Liver (tissue), 9 donors: ENCODE results near the gene SLC16A6. TPM values are rescaled to one million over a fixed set of nuclear protein-coding genes. Genes with fewer than 3 reads are reported as not detected.
"Not testable (repeated sequence)": the region's sequence is repeated elsewhere in the genome, so short reads cannot be mapped to it uniquely, and the experiment has no call there.

Experiments used
- DNase-seq: peaks from one replicate; pipeline ENCODE4 v3.0.0-alpha.2; 2017; ENCODE audit warnings: low spot score
- H3K27ac ChIP-seq, 2 donors: one replicate each; pipeline ENCODE4 v1.7.0; 2013; ENCODE audit warnings: inconsistent platforms in 2 of 2, low read length in 2 of 2, control low read depth in 1 of 2, low read depth in 1 of 2, mild to moderate bottlenecking in 1 of 2
- H3K27me3 ChIP-seq, 4 donors: one replicate each; pipeline versions ENCODE4 v1.6.1 to v1.7.0; 2013; ENCODE audit warnings: low read length in 3 of 4, inconsistent platforms in 1 of 4, mild to moderate bottlenecking in 1 of 4, moderate library complexity in 1 of 4; ENCODE audit not compliant: control insufficient read depth in 4 of 4, insufficient read depth in 4 of 4
- H3K36me3 ChIP-seq, 4 donors: one replicate each; pipeline versions ENCODE4 v1.6.1 to v1.7.0; 2013; ENCODE audit warnings: low read length in 3 of 4, mild to moderate bottlenecking in 3 of 4, low read depth in 1 of 4, moderate library complexity in 1 of 4; ENCODE audit not compliant: control insufficient read depth in 4 of 4, insufficient read depth in 3 of 4
- H3K4me1 ChIP-seq, 4 donors: one replicate each; pipeline versions ENCODE4 v1.6.1 to v1.7.0; 2013; ENCODE audit warnings: low read length in 3 of 4, mild to moderate bottlenecking in 3 of 4, moderate library complexity in 1 of 4; ENCODE audit not compliant: control insufficient read depth in 4 of 4, insufficient read depth in 4 of 4
- H3K4me3 ChIP-seq, 3 donors: one replicate each; pipeline versions ENCODE4 v1.6.1 to v1.7.0; 2013; ENCODE audit warnings: low read length in 3 of 3, control low read depth in 1 of 3, low read depth in 1 of 3, mild to moderate bottlenecking in 1 of 3
- H3K9ac ChIP-seq, 2 donors: one replicate each; pipeline ENCODE4 v1.7.0; 2013; ENCODE audit warnings: low read length in 2 of 2, mild to moderate bottlenecking in 2 of 2, moderate library complexity in 2 of 2, control low read depth in 1 of 2, low read depth in 1 of 2
- H3K9me3 ChIP-seq, 4 donors: one replicate each; pipeline versions ENCODE4 v1.6.1 to v1.7.0; 2013; ENCODE audit warnings: low read length in 3 of 4; ENCODE audit not compliant: control insufficient read depth in 4 of 4
- ATF3 ChIP-seq: IDR thresholded peaks from 2 replicates; pipeline ENCODE4 v1.6.1; 2016; ENCODE audit warnings: antibody characterized with exemption
- EGR1 ChIP-seq, 2 donors: IDR thresholded peaks; 2 replicates each; pipeline ENCODE4 v1.6.1; 2016 to 2018; ENCODE audit warnings: antibody characterized with exemption in 2 of 2, low read depth in 2 of 2
- FOXA1 ChIP-seq: IDR thresholded peaks from 2 replicates; pipeline ENCODE4 v1.6.1; 2016; ENCODE audit warnings: antibody characterized with exemption
- FOXA2 ChIP-seq: IDR thresholded peaks from 2 replicates; pipeline ENCODE4 v1.6.1; 2016; ENCODE audit warnings: antibody characterized with exemption
- GABPA ChIP-seq, 2 donors: IDR thresholded peaks in 1 of 2; conservative IDR thresholded peaks in 1 of 2; 2 replicates each; pipeline ENCODE4 v1.6.1; 2016; ENCODE audit warnings: antibody characterized with exemption in 2 of 2, mild to moderate bottlenecking in 1 of 2, moderate library complexity in 1 of 2
- HNF4A ChIP-seq, 2 donors: conservative IDR thresholded peaks; 2 replicates each; pipeline ENCODE4 v1.6.1; 2016; ENCODE audit warnings: antibody characterized with exemption in 2 of 2, mild to moderate bottlenecking in 2 of 2
- HNF4G ChIP-seq: IDR thresholded peaks from 2 replicates; pipeline ENCODE4 v1.6.1; 2016; ENCODE audit warnings: antibody characterized with exemption
- JUND ChIP-seq, 2 donors: IDR thresholded peaks; 2 replicates each; pipeline ENCODE4 v1.6.1; 2016; ENCODE audit warnings: antibody characterized with exemption in 2 of 2
- MAX ChIP-seq: IDR thresholded peaks from 2 replicates; pipeline ENCODE4 v1.6.1; 2016; ENCODE audit warnings: antibody characterized with exemption
- NR2F2 ChIP-seq: IDR thresholded peaks from 2 replicates; pipeline ENCODE4 v1.6.1; 2016; ENCODE audit warnings: antibody characterized with exemption
- RAD21 ChIP-seq, 2 donors: IDR thresholded peaks; 2 replicates each; pipeline ENCODE4 v1.6.1; 2016; ENCODE audit warnings: antibody characterized with exemption in 2 of 2, mild to moderate bottlenecking in 2 of 2
- RXRA ChIP-seq, 2 donors: IDR thresholded peaks; 2 replicates each; pipeline ENCODE4 v1.6.1; 2017 to 2018; ENCODE audit warnings: antibody characterized with exemption in 2 of 2, mild to moderate bottlenecking in 1 of 2
- SP1 ChIP-seq: IDR thresholded peaks from 2 replicates; pipeline ENCODE4 v1.6.1; 2018; ENCODE audit warnings: antibody characterized with exemption, mild to moderate bottlenecking
- TAF1 ChIP-seq: conservative IDR thresholded peaks from 2 replicates; pipeline ENCODE4 v1.6.1; 2016; ENCODE audit warnings: antibody characterized with exemption, mild to moderate bottlenecking
- YY1 ChIP-seq: IDR thresholded peaks from 2 replicates; pipeline ENCODE4 v1.6.1; 2016; ENCODE audit warnings: antibody characterized with exemption, mild to moderate bottlenecking
- WGBS: extraction: QIAGEN DNeasy Blood & Tissue Kit; methylation state at CpG from one replicate; pipeline ENCODE4 v1.1.7; 2013; 5-methylcytosine and 5-hydroxymethylcytosine counted together
- polyA plus RNA-seq, 2 donors: library from polyadenylated mRNA; stranded (reverse) in 1 of 2; unstranded in 1 of 2; fragments of 200-250 nt in 1 of 2; fragments of >200 nt in 1 of 2; fragmentation: Nextera tagmentation in 1 of 2; extraction: Ambion mirVana in 1 of 2; gene quantifications; one replicate each; pipeline versions ENCODE4 v1.2.1 to v1.2.3, GENCODE V29; 2013 to 2015
- total RNA-seq, 2 donors: library from RNA; depleted of rRNA; stranded (reverse); fragments of >200 nt; gene quantifications; one replicate each; pipeline ENCODE4 v1.2.3, GENCODE V29; 2014
- TF ChIP-seq, protein P1 (sequence below): IDR thresholded peaks from 2 replicates; pipeline ENCODE4 v1.6.1; 2016; ENCODE audit warnings: antibody characterized with exemption
- TF ChIP-seq, protein P2 (sequence below): IDR thresholded peaks from 2 replicates; pipeline ENCODE4 v1.6.1; 2016; ENCODE audit warnings: antibody characterized with exemption, mild to moderate bottlenecking
- TF ChIP-seq, protein P3 (sequence below): fragments of 150-350 bp; IDR thresholded peaks from 2 replicates; pipeline ENCODE4 v1.5.1; 2017; ENCODE audit warnings: improper control_type of control experiment, low read depth, low read length; ENCODE audit not compliant: missing input control
- donor health status: healthy.
- donor health status: healthy.
- donor health status: healthy.
- donor health status: healthy.
- donor health status: healthy.

Gene SLC16A6
- total and polyA plus RNA-seq, 4 donors = 0.11 to 0.92 (median 0.59) TPM

DNA sequence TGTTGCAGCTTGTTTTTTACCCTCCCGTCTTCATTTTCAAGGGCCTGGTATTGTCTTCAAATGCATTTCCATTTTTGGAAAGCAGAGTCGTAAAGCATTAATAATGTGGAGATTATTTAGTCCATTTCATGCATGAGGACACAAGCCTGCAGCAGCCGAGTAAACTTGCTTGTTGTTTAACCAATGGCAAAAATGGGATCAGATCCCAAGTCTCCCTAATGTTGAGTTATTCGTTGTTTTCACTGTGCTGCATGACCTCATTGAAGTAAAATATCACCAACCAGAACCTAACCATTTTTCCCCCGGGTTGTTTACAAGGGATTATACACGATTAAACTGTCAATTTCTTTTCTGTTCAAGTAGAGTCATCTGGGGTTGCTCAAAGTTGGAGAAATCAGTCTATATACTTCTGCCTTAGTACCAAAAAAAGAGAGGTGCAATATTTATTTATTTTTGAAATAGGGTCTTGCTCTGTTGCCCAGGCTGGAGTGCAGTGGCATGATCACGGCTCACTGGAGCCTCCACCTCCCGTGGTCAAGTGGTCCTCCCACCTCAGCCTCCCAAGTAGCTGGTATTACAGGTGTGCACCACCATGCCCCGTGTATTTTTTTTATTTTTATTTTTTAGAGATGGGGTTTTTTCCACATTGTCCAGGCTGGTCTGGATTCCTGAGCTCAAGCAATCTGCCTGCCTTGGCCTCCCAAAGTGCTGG, 30.7 kb downstream of the SLC16A6 start:
- no peaks in the 10 kb centered on the region for H3K27me3 ChIP-seq
- H3K4me1 ChIP-seq = peaks cover 3 to 21% (median 15%) of the 10 kb centered on the region in 4 donors
- H3K27ac ChIP-seq = no peak overlapping the region
- no peak overlapping the region for H3K4me3 ChIP-seq
- H3K9ac ChIP-seq = no peak overlapping the region
- no peak for TF ChIP-seq FOXA2
- TF ChIP-seq, protein P1, sequence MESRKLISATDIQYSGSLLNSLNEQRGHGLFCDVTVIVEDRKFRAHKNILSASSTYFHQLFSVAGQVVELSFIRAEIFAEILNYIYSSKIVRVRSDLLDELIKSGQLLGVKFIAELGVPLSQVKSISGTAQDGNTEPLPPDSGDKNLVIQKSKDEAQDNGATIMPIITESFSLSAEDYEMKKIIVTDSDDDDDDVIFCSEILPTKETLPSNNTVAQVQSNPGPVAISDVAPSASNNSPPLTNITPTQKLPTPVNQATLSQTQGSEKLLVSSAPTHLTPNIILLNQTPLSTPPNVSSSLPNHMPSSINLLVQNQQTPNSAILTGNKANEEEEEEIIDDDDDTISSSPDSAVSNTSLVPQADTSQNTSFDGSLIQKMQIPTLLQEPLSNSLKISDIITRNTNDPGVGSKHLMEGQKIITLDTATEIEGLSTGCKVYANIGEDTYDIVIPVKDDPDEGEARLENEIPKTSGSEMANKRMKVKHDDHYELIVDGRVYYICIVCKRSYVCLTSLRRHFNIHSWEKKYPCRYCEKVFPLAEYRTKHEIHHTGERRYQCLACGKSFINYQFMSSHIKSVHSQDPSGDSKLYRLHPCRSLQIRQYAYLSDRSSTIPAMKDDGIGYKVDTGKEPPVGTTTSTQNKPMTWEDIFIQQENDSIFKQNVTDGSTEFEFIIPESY = no peak
- TF ChIP-seq RAD21 (IDR thresholded peaks at IDR 0.05) = no peak
- no peak for TF ChIP-seq ATF3
- TF ChIP-seq, protein P2, sequence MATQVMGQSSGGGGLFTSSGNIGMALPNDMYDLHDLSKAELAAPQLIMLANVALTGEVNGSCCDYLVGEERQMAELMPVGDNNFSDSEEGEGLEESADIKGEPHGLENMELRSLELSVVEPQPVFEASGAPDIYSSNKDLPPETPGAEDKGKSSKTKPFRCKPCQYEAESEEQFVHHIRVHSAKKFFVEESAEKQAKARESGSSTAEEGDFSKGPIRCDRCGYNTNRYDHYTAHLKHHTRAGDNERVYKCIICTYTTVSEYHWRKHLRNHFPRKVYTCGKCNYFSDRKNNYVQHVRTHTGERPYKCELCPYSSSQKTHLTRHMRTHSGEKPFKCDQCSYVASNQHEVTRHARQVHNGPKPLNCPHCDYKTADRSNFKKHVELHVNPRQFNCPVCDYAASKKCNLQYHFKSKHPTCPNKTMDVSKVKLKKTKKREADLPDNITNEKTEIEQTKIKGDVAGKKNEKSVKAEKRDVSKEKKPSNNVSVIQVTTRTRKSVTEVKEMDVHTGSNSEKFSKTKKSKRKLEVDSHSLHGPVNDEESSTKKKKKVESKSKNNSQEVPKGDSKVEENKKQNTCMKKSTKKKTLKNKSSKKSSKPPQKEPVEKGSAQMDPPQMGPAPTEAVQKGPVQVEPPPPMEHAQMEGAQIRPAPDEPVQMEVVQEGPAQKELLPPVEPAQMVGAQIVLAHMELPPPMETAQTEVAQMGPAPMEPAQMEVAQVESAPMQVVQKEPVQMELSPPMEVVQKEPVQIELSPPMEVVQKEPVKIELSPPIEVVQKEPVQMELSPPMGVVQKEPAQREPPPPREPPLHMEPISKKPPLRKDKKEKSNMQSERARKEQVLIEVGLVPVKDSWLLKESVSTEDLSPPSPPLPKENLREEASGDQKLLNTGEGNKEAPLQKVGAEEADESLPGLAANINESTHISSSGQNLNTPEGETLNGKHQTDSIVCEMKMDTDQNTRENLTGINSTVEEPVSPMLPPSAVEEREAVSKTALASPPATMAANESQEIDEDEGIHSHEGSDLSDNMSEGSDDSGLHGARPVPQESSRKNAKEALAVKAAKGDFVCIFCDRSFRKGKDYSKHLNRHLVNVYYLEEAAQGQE = no peak
- no peak for TF ChIP-seq RXRA (IDR thresholded peaks at IDR 0.05)
- no peak for TF ChIP-seq EGR1 (IDR thresholded peaks at IDR 0.05; ENCODE audit: low read depth in 2 of 2)
- no peak for TF ChIP-seq HNF4G
- no peak for TF ChIP-seq MAX
- TF ChIP-seq FOXA1 = no peak
- TF ChIP-seq GABPA (IDR thresholded peaks at IDR 0.05 in 1 of 2, conservative IDR thresholded peaks at IDR 0.05 in 1 of 2) = no peak
- TF ChIP-seq JUND (IDR thresholded peaks at IDR 0.05) = no peak
- TF ChIP-seq HNF4A (conservative IDR thresholded peaks at IDR 0.05) = no peak
- no peak for TF ChIP-seq YY1
- no peak for TF ChIP-seq SP1
- TF ChIP-seq NR2F2 = no peak
- TF ChIP-seq, protein P3, sequence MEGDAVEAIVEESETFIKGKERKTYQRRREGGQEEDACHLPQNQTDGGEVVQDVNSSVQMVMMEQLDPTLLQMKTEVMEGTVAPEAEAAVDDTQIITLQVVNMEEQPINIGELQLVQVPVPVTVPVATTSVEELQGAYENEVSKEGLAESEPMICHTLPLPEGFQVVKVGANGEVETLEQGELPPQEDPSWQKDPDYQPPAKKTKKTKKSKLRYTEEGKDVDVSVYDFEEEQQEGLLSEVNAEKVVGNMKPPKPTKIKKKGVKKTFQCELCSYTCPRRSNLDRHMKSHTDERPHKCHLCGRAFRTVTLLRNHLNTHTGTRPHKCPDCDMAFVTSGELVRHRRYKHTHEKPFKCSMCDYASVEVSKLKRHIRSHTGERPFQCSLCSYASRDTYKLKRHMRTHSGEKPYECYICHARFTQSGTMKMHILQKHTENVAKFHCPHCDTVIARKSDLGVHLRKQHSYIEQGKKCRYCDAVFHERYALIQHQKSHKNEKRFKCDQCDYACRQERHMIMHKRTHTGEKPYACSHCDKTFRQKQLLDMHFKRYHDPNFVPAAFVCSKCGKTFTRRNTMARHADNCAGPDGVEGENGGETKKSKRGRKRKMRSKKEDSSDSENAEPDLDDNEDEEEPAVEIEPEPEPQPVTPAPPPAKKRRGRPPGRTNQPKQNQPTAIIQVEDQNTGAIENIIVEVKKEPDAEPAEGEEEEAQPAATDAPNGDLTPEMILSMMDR = no peak
- TF ChIP-seq TAF1 = no peak
- H3K9me3 ChIP-seq = no peaks in the 10 kb centered on the region
- no peaks in the 10 kb centered on the region for H3K36me3 ChIP-seq
- WGBS = 72% methylated on average over 9 of the region's 9 CpGs
- no peak for DNase-seq

DNA sequence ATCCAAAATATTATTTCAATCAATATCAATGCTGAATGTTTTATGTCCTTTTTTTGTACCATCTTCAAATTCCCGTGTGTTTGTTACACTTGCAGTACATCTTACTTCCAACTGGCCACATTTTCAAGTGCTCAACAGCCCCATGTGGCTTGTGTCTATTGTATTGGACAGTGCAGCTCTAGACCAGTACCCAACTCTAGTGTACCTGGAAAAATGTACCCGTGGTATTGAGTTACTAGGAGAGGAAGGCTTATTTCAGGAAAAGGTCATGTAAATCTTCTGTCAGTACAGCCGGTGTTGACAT, 31.3 kb downstream of the SLC16A6 start:
- not testable (repeated sequence) for H3K9ac ChIP-seq, H3K27me3 ChIP-seq, H3K36me3 ChIP-seq, DNase-seq, H3K4me3 ChIP-seq, H3K9me3 ChIP-seq, H3K27ac ChIP-seq
- peaks cover 1 to 25% (median 18%) of the 10 kb centered on the region in 4 donors for H3K4me1 ChIP-seq
- WGBS = 78% methylated on average over 3 of the region's 3 CpGs
